ENCODE results near the gene USP6NL.

The USP6NL gene

GRCh38 chr10:11609492-11610093, 1.9 kb downstream of the USP6NL start:
- TF ChIP-seq CTCF (IDR thresholded peaks at IDR 0.05; ENCODE audit: low read depth, low read length, missing control alignments) = no peak
- in situ Hi-C loops (cut with HindIII; ENCODE audit: low sequenced_read_pairs) = no loop called here
- peak overlapping the region; percentile 8 for H3K4me3 ChIP-seq (ENCODE audit: low read depth, low read length)
- no peak for DNase-seq (ENCODE audit: low read depth)

GRCh38 chr10:11609052-11609451, 2.4 kb downstream of the USP6NL start:
- in situ Hi-C loops (cut with HindIII; ENCODE audit: low sequenced_read_pairs) = no loop called here
- no peak for TF ChIP-seq CTCF (IDR thresholded peaks at IDR 0.05; ENCODE audit: low read depth, low read length, missing control alignments)
- no peak for DNase-seq (ENCODE audit: low read depth)
- no peak overlapping the region for H3K4me3 ChIP-seq (ENCODE audit: low read depth, low read length)

- no peak overlapping the region for H3K4me3 ChIP-seq (ENCODE audit: low read depth, low read length)
- in situ Hi-C loops (cut with HindIII; ENCODE audit: low sequenced_read_pairs) = no loop called here
- TF ChIP-seq CTCF (IDR thresholded peaks at IDR 0.05; ENCODE audit: low read depth, low read length, missing control alignments) = no peak
- DNase-seq (ENCODE audit: low read depth) = no peak
Observed at GRCh38 chr10:11608159-11609013, 3.1 kb downstream of the USP6NL start.

- H3K4me3 ChIP-seq (ENCODE audit: low read depth, low read length) = no peak overlapping the region
- in situ Hi-C loops (cut with HindIII; ENCODE audit: low sequenced_read_pairs) = no loop called here
- DNase-seq (ENCODE audit: low read depth) = no peak
- no peak for TF ChIP-seq CTCF (IDR thresholded peaks at IDR 0.05; ENCODE audit: low read depth, low read length, missing control alignments)
Observed at GRCh38 chr10:11605807-11606408, 5.5 kb downstream of the USP6NL start.

GRCh38 chr10:11604865-11605650, 6.4 kb downstream of the USP6NL start:
- DNase-seq (ENCODE audit: low read depth) = no peak
- in situ Hi-C loops (cut with HindIII; ENCODE audit: low sequenced_read_pairs) = loop anchor here (5.0 kb wide), 2 partner anchors 43 to 72 kb away; no protein-coding TSS in a partner anchor
- no peak for TF ChIP-seq CTCF (IDR thresholded peaks at IDR 0.05; ENCODE audit: low read depth, low read length, missing control alignments)
- H3K4me3 ChIP-seq (ENCODE audit: low read depth, low read length) = no peak overlapping the region

GRCh38 chr10:11603741-11604140, 7.7 kb downstream of the USP6NL start:
- no peak for TF ChIP-seq CTCF (IDR thresholded peaks at IDR 0.05; ENCODE audit: low read depth, low read length, missing control alignments)
- in situ Hi-C loops (cut with HindIII; ENCODE audit: low sequenced_read_pairs) = loop anchor here (5.0 kb wide), 2 partner anchors 41 to 74 kb away; no protein-coding TSS in a partner anchor
- no peak overlapping the region for H3K4me3 ChIP-seq (ENCODE audit: low read depth, low read length)
- DNase-seq (ENCODE audit: low read depth) = no peak

All from astrocyte of the cerebellum (primary cell).